Muscle of arm (tissue), 12 donors: ENCODE data around the gene BTG4. TPM values are rescaled to one million over a fixed set of nuclear protein-coding genes. Genes with fewer than 3 reads are reported as not detected.

Experiments used
- DNase-seq: peaks from one replicate; pipeline ENCODE4 v3.0.0-alpha.2; 2013
- polyA plus RNA-seq, 12 donors: library from polyadenylated mRNA; unstranded; fragments of 120-200 nt; gene quantifications; one replicate each; pipeline ENCODE4 v1.2.1, GENCODE V29; 2013; ENCODE audit not compliant: insufficient read length in 12 of 12

BTG4 gene
- polyA plus RNA-seq, 12 donors = not detected

- DNase-seq = no peak
Measured at GRCh38 chr11:111455291-111456085, 56.7 kb downstream of the BTG4 start.

DNA sequence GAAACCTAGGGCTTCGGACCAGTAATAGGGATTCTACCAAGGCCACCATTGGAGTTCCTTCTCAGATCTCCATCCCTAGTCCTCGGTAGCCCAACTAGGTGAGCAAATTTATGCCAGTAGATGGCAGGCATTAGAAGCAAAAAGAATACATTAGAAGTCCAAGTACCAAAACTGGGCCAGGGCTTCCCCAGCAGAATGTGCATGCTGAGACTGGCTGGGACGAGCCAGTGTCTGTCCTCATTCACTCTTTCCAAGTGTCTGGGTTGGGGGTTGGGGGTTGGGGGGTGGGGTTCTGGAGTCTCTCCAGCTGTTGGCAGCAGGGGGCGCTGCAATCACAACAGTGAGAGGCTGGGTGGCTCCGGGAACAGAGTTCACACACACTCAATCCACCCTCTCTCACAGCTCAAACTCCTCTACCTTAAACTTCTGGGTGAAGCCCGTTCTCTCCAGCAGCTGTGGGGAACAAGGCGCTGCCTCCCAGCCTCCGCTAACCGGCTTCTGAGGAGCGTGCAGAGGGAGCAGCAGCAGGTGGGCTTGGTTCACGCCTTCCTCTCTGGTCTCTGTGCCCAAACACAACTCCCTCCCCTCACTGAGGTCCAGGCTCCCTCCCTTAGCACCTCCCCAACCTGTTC is 57.5 kb downstream of the BTG4 start:
- DNase-seq = no peak

GRCh38 chr11:111452817-111453552 is 59.2 kb downstream of the BTG4 start:
- DNase-seq = no peak

- DNase-seq = no peak
Measured at GRCh38 chr11:111452146-111452545, 60.0 kb downstream of the BTG4 start.

DNA sequence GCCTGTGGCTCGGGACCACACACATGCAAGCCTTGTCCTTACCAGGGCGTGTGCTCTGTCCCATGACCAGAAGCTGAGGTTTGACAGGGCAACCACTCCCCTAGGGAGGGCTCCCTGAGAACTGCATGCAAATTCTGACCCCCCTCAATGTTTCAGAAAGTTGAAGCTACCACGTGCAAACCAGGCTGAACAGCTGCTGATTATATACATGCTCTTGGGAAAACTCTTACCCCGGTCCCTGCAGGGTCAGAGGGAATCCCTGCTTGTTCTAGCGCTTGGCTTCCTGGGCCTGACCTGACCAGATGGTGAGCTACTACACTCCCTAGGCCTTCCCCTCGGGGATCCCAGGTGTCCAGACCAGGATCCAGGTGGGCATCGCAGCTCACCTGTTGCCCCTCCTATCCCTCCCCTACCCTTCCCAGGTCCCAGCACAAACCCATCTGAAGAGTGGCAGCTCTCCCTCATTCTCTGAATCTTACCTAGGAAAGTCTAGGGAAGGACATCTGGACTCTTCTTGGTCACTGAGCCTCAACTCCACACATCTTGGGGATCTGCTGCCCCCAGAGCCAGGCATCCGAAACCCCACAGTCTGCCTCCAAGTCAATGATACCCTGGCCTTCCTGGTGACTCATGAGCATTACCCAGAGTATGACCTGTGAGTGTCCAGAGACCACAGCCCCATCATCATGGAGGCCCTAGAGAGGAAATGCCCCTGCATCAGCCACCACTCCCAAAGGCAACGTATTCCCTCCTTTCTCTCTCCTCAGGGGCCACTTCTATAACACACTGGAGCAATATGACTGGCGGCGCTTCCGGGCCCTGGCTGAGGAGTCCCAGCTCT is 61.5 kb downstream of the BTG4 start:
- no peak for DNase-seq

- no peak for DNase-seq
Measured at GRCh38 chr11:111449696-111450479, 62.3 kb downstream of the BTG4 start.

DNA sequence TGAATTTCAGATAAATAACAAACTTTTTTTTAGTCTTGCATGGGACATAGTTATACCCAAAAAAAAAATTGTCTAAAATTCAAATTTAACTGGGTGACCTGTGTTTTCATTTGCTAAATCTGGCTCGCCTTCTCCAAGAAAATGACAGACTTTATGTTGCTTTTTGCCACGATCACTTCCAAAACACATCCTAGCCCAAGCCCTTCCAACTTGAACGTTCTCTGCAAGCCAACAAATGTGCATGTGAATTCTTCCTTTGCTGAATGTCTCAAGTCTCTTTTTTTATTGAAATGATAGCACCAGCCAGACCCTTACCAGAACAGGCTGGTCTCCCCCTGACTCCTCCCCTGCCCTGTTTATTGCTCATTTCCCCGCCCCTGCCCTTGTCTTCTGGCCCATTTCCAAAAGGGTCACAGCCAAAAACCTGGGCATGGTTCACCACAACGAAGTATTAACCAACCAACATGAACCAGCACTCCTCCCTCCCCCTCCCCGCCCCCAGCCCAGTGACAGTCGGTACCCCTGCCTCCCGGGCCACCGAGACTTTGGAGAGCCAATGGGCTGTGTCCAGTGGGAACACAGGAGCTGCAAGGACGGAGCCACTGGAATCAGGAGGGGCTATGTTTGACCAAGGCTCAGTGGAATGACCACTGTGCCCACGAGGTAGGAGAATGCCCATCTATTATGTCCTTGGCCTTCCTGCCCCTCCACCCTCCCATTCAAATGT is 63.2 kb downstream of the BTG4 start:
- no peak for DNase-seq

GRCh38 chr11:111448414-111448813 is 63.8 kb downstream of the BTG4 start:
- DNase-seq = no peak

DNA sequence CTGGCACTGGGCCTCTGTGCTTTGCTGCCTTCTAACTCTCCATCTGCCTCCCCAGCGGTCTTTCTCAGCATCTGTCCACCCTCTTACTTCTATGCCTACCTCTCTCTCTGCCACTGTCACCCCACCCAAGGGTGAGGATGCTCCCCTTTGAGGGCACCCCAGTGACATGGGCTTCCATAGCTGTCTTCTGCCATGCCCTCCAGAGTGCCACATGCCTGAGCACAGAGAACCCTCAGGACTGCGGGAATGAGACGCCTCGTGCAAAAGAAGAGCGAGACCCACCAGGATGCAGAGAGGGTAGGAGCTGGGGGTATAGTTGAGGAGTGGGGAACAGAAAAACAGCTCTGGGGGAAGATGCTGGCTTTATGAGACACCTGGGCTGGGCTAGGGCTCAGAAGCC is 64.3 kb downstream of the BTG4 start:
- DNase-seq = no peak

- DNase-seq = no peak
Measured at GRCh38 chr11:111447112-111447471, 65.1 kb downstream of the BTG4 start.

GRCh38 chr11:111446404-111447111 is 65.6 kb downstream of the BTG4 start:
- peak; percentile 88 for DNase-seq

GRCh38 chr11:111445586-111445985 is 66.6 kb downstream of the BTG4 start:
- no peak for DNase-seq

Other genes with a start within 250 kb of the BTG4 start
- gene POU2AF3, start 213.8 kb downstream of the BTG4 start, polyA plus RNA-seq = 10 to 100 TPM in 2 of 12 donors, 1 to 10 TPM in 9, not detected in 1; 2.9 to 12.3 (median 4.9) TPM
- gene POU2AF1, start 133.1 kb downstream of the BTG4 start, polyA plus RNA-seq = 1 to 10 TPM in 1 of 12 donors, under 1 TPM in 9, not detected in 2; 0.09 to 1.7 (median 0.24) TPM
- gene HOATZ, start 2.4 kb upstream of the BTG4 start, polyA plus RNA-seq = under 1 TPM in 8 of 12 donors, not detected in 4; 0.04 to 0.19 (median 0.08) TPM
- gene LAYN, start 28.3 kb upstream of the BTG4 start, polyA plus RNA-seq = 1 to 10 TPM in 10 of 12 donors, not detected in 2; 4.1 to 8.7 (median 6.4) TPM
- 10 to 100 TPM in 11 of 12 donors, not detected in 1; 20.2 to 29.0 (median 24.2) TPM for gene SIK2, start 90.1 kb upstream of the BTG4 start, polyA plus RNA-seq